ENCODE results near the gene PYGM.

DNA sequence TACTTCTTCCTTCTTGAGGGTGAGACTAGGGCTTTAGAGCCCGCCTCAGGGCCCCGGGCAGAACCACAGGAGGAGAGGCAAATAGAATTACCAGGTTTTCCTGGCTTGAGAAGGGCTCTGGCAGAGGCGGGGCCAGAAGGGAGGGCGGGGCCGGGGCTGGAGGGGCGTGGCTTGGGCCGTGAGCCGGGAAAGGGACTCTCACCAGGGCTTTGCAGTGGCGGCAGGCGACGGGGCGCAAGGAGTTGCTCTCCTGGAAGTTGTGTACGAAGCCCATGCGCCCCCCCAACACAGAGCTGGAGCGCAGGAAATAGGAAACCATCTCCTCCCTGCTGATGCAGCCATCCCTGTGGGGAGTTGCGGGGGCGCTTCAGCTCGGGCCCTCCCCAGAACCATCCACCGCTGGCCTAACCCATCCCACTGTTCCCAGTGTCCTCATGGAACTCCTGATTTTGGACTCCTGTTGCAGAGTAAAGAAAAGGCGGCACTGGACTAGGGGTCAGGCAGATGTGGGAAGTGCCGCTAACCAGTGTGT, 29.9 kb downstream of the PYGM start:
- TF ChIP-seq POLR2AphosphoS5 (IDR thresholded peaks at IDR 0.05; ENCODE audit: low read depth, low read length) (no peak), TAF1 (IDR thresholded peaks at IDR 0.05; ENCODE audit: borderline replicate concordance, insufficient read depth, low read length) (no peak)

Measured in PFSK-1 (cell line).